ENCODE measurements around the gene KIF17.

The KIF17 gene

DNA sequence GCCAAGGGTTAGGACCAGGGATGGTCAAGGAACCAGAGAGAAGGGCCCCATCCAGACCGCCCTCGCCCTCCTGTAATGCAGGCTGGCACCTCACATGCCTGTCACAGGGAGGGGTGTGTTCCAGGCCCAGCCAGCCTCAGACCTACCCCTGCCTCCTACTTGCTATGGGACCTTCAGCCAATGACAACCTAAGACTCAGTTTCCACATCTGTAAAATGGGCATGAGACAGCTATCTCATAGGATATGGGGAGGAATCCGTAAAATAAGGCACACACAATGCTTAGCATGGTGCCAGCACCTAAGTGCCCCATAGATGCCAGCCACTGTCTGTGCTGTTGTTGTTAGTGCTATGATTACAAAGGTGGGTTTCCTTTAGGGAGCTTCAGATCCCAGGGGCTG is 7.9 kb downstream of the KIF17 start:
- no peak for DNase-seq

DNA sequence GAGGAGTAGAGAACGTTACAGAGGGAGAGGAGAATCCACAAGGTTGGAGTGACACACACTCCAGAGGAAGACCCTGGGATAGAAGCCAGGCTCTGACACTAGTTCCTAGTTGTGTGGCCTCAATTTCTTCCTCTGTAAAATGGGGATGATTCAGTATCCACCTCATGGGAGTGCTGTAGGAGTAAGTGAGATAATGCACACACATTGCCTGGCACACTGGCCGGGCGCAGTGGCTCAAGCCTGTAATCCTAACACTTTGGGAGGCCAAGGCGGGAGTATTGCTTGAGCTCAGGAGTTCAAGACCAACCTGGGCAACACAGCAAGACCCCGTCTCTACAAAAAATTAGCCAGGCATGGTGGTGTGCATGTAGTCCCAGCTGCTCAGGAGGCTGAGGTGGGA is 8.9 kb downstream of the KIF17 start:
- no peak for DNase-seq

GRCh38 chr1:20708057-20708456 is 9.8 kb downstream of the KIF17 start:
- DNase-seq: no peak

- no peak for DNase-seq
These were observed 11.0 kb downstream of the KIF17 start for GRCh38 chr1:20706841-20707240.

GRCh38 chr1:20705203-20705755 is 12.5 kb downstream of the KIF17 start:
- DNase-seq: no peak

- no peak for DNase-seq
These were observed 13.2 kb downstream of the KIF17 start for GRCh38 chr1:20704390-20705202.

- DNase-seq: no peak
These were observed 14.6 kb downstream of the KIF17 start for GRCh38 chr1:20703124-20703756.

DNA sequence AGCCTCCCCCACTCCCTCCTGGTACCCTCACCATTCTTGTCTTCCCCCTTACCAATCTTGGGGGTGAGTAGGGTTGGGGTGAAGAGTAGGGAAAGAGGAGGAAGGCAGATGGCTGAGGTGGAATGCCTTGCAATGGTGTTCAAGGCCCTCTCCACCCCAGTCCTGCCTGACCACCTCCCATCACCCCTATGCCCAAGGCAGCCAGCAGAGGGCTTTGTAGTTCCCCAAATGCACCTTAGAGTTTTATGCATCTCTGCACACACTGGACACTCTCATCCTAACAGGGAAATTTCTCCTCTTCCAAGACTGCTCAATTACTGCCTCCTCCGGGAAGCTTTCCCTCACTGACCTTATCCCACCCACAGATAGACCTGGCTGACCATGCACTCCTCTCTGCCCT is 15.4 kb downstream of the KIF17 start:
- no peak for DNase-seq

DNA sequence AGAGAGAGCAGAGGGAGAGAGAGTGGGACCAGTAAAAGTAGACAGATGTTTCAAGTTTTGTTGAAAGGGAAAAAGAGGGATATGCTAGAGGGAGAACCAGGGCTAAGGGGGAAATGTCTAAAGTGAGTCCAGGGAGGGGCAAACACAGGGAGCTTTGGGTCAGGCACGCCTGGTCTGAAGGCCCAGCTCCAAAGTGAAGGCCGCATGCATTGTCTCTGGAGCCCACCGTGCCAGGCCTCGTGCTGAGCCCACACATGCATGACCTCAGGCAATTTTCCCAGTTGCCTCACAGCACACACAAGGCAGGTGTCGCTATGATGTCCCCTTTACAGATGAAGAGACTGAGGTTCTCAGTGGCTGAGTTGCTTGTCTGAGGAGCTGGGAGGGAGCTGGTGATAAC is 16.0 kb downstream of the KIF17 start:
- DNase-seq: no peak

DNA sequence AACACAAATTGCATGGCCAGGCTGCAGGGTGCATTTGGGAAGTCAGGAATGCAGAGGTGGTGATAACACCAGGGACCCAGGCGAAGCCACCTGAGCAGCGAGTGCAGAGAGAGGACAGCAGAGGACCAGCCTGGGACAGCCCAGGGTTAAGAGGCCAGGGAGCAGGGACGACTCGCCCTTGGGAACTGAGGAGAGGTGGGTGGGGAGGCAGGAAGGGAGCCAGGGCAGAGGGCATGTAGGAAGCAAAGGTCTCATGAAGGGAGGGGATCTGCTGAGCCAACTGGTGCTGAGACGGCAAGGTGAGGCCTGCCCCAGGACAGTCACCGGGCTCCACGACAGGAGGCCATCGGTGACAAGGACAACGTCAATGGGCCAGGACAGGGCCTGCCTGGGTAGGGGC is 16.4 kb downstream of the KIF17 start:
- no peak for DNase-seq

- DNase-seq: no peak
These were observed 17.1 kb downstream of the KIF17 start for GRCh38 chr1:20700636-20701215.

GRCh38 chr1:20699558-20699957 is 18.2 kb downstream of the KIF17 start:
- DNase-seq: no peak

GRCh38 chr1:20698195-20698910 is 19.5 kb downstream of the KIF17 start:
- DNase-seq: no peak

DNA sequence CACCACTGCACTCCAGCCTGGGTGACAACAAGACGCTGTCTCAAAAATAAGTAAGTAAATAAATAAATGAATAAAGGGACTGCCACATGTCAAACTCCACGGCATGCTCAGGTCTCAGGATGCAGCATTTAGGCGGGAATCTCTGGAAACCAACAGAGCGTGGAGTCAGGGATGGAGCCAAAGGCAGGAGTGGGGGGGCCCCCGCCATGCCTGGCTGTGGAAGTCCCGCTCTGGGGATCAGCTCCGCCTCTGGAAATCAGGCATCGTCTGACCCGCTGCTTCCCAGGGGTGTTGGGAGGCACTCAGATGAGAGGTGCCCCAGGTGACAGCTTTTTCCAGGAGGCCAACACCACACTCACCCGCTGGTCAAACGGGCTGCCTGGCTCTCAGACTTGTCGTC is 20.2 kb downstream of the KIF17 start:
- DNase-seq: no peak

GRCh38 chr1:20696397-20697333 is 21.1 kb downstream of the KIF17 start:
- DNase-seq: peak; percentile 87

GRCh38 chr1:20695515-20695914 is 22.3 kb downstream of the KIF17 start:
- no peak for DNase-seq

GRCh38 chr1:20693623-20694022 is 24.2 kb downstream of the KIF17 start:
- no peak for DNase-seq

- no peak for DNase-seq
These were observed 25.9 kb downstream of the KIF17 start for GRCh38 chr1:20691872-20692271.

- no peak for DNase-seq
These were observed 28.2 kb downstream of the KIF17 start for GRCh38 chr1:20689645-20690056.

- no peak for DNase-seq
These were observed 30.7 kb downstream of the KIF17 start for GRCh38 chr1:20686883-20687725.

DNA sequence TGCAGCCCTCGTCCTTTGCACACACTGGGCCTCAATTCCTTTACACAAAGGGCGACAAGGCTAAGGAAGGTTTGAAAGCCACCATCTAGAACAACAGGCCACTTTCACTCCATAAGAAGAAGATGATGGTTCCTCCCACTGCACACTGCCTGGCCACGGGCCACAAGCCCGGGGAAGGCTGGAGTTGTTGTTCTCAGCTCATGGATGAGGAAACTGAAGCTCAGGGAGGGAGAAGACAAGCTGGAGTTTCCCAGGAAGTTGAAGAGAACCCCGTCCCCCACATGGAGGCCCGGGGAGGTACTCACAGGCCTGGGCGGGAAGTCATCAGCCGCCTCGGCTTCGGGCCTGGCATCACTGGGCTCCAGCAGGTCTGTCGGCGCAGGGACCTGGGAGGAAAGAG is 32.1 kb downstream of the KIF17 start:
- DNase-seq: no peak

Measured in stimulated activated CD4-positive, alpha-beta T cell treated with anti-CD3 and anti-CD28 coated beads, Interleukin-15, amount 100 ng/mL, for 24 hours (primary cell).